H1 (cell line): ENCODE results near the gene CCDC169. TPM values are rescaled to one million over a fixed set of nuclear protein-coding genes. Genes with fewer than 3 reads are reported as not detected.

Experiments used
- CTCF ChIA-PET: fragments of 300-600 bp; sonication (Branson Sonifier 250); formaldehyde crosslinking; loops from one replicate; lab custom pipeline; 2021; ENCODE audit not compliant: partially characterized antibody; lab: Charles Lee
- POLR2A ChIA-PET: fragments of 300-600 bp; sonication (Branson Sonifier 250); formaldehyde crosslinking; loops from one replicate; lab custom pipeline; 2021; ENCODE audit warnings: inconsistent platforms; ENCODE audit not compliant: partially characterized antibody; lab: Charles Lee
- DNase-seq, 2 experiments: peaks; one replicate each; pipeline versions ENCODE4 v3.0.0 to v3.0.0-alpha.2; 2010 to 2022; ENCODE audit warnings: low spot score in 2 of 2, low read depth in 1 of 2, mixed read lengths in 1 of 2
- FAIRE-seq: peaks from 2 replicates; lab custom pipeline; 2011; peaks lifted over from hg19 to GRCh38; lab: Jason Lieb, UNC
- H2AFZ ChIP-seq: 2 replicates; pipeline ENCODE4 v1.8.1; 2012; ENCODE audit warnings: low read length, inconsistent platforms
- H2AK5ac ChIP-seq: 2 replicates; pipeline ENCODE4 v1.6.1; 2013; ENCODE audit warnings: low read depth, low read length
- H2BK120ac ChIP-seq: replicated peaks from 2 replicates; pipeline ENCODE3; 2013; ENCODE audit warnings: low read depth, low read length, inconsistent platforms
- H2BK12ac ChIP-seq: 2 replicates; pipeline ENCODE4 v1.6.1; 2013; ENCODE audit warnings: low read depth, low read length
- H2BK15ac ChIP-seq: 2 replicates; pipeline ENCODE4 v1.6.1; 2013; ENCODE audit warnings: low read length
- H2BK20ac ChIP-seq: 2 replicates; pipeline ENCODE4 v1.6.1; 2013; ENCODE audit warnings: low read length
- H2BK5ac ChIP-seq: 2 replicates; pipeline ENCODE4 v1.6.1; 2013; ENCODE audit warnings: low read depth, low read length
- H3K14ac ChIP-seq: 2 replicates; pipeline ENCODE4 v1.6.1; 2013; ENCODE audit warnings: inconsistent platforms; ENCODE audit not compliant: insufficient read length
- H3K18ac ChIP-seq: 2 replicates; pipeline ENCODE4 v1.6.1; 2013; ENCODE audit warnings: low read length; ENCODE audit errors: extremely low read depth
- H3K23ac ChIP-seq: 2 replicates; pipeline ENCODE4 v1.6.1; 2013; ENCODE audit warnings: inconsistent platforms; ENCODE audit not compliant: insufficient read length
- H3K23me2 ChIP-seq: 2 replicates; pipeline ENCODE4 v1.6.1; 2013; ENCODE audit warnings: low read depth, low read length
- H3K27ac ChIP-seq: 2 replicates; pipeline ENCODE4 v1.6.1; 2011; ENCODE audit warnings: low read depth, low read length, inconsistent platforms
- H3K27me3 ChIP-seq, 4 experiments: replicated peaks in 1 of 4; 1 replicate in 1 of 4; 2 replicates in 3 of 4; pipeline versions ENCODE4 v1.6.1 to v1.8.1; 2011 to 2013; ENCODE audit warnings: low read length in 3 of 4, mild to moderate bottlenecking in 3 of 4, inconsistent platforms in 2 of 4, mixed read lengths in 2 of 4, moderate library complexity in 1 of 4; ENCODE audit not compliant: control insufficient read depth in 3 of 4, insufficient read depth in 3 of 4; ENCODE audit errors: extremely low read depth in 1 of 4
- H3K36me3 ChIP-seq, 4 experiments: 2 replicates each; pipeline versions ENCODE4 v1.6.1 to v1.8.1; 2011 to 2013; ENCODE audit warnings: mild to moderate bottlenecking in 4 of 4, low read length in 3 of 4, moderate library complexity in 2 of 4, control low read depth in 1 of 4, inconsistent platforms in 1 of 4; ENCODE audit not compliant: insufficient read depth in 4 of 4, control insufficient read depth in 2 of 4
- H3K4ac ChIP-seq: replicated peaks from 2 replicates; pipeline ENCODE3; 2013; ENCODE audit warnings: low read length, low read depth, mixed read lengths, inconsistent platforms; ENCODE audit not compliant: insufficient read length
- H3K4me1 ChIP-seq, 4 experiments: replicated peaks in 1 of 4; 1 replicate in 1 of 4; 2 replicates in 3 of 4; pipeline versions ENCODE4 v1.6.1 to v1.8.1; 2011 to 2013; ENCODE audit warnings: low read length in 3 of 4, inconsistent platforms in 2 of 4, mixed read lengths in 1 of 4; ENCODE audit not compliant: insufficient read depth in 4 of 4, control insufficient read depth in 3 of 4
- H3K4me2 ChIP-seq, 2 experiments: 2 replicates each; pipeline versions ENCODE4 v1.6.1 to v1.8.1; 2011 to 2013; ENCODE audit warnings: low read depth in 2 of 2, low read length in 2 of 2, control low read depth in 1 of 2, inconsistent platforms in 1 of 2, mild to moderate bottlenecking in 1 of 2; ENCODE audit not compliant: insufficient read depth in 1 of 2
- H3K4me3 ChIP-seq, 4 experiments: fragments of 200-600, 300-600 bp in 1 of 4; sonication (generic), shearing (Covaris generic), sonication (Bioruptor Twin) in 1 of 4; 2 replicates each; pipeline versions ENCODE4 v1.5.1 to v1.8.1; 2011 to 2016; ENCODE audit warnings: low read length in 4 of 4, low read depth in 3 of 4, control low read depth in 2 of 4, inconsistent platforms in 2 of 4, mild to moderate bottlenecking in 2 of 4, mixed read lengths in 1 of 4, moderate library complexity in 1 of 4; ENCODE audit not compliant: insufficient read depth in 2 of 4; ENCODE audit errors: extremely low read depth in 1 of 4
- H3K56ac ChIP-seq: replicated peaks from 2 replicates; pipeline ENCODE3; 2013; ENCODE audit warnings: low read depth, mild to moderate bottlenecking, mixed read lengths, low read length, inconsistent platforms; ENCODE audit not compliant: insufficient read length
- H3K79me1 ChIP-seq: 2 replicates; pipeline ENCODE4 v1.6.1; 2013; ENCODE audit warnings: low read depth, low read length, control low read depth
- H3K79me2 ChIP-seq, 2 experiments: 2 replicates each; pipeline versions ENCODE4 v1.6.1 to v1.8.1; 2012 to 2013; ENCODE audit warnings: low read length in 2 of 2, mild to moderate bottlenecking in 2 of 2, inconsistent platforms in 1 of 2; ENCODE audit not compliant: insufficient read depth in 2 of 2, control insufficient read depth in 1 of 2
- H3K9ac ChIP-seq, 4 experiments: replicated peaks in 1 of 4; 1 replicate in 1 of 4; 2 replicates in 3 of 4; pipeline versions ENCODE4 v1.6.1 to v1.8.1; 2011 to 2013; ENCODE audit warnings: low read depth in 3 of 4, low read length in 3 of 4, control low read depth in 2 of 4, mild to moderate bottlenecking in 2 of 4, moderate library complexity in 2 of 4, inconsistent platforms in 1 of 4; ENCODE audit errors: extremely low read depth in 1 of 4
- H3K9me3 ChIP-seq, 2 experiments: 2 replicates each; pipeline versions ENCODE4 v1.6.1 to v1.8.1; 2012 to 2013; ENCODE audit warnings: mild to moderate bottlenecking in 2 of 2, moderate library complexity in 2 of 2, control low read depth in 1 of 2, inconsistent platforms in 1 of 2, low read depth in 1 of 2, low read length in 1 of 2, mixed read lengths in 1 of 2; ENCODE audit not compliant: insufficient read depth in 2 of 2
- H4K20me1 ChIP-seq, 2 experiments: replicated peaks in 1 of 2; 2 replicates each; pipeline versions ENCODE3 to v1.8.1; 2011 to 2013; ENCODE audit warnings: inconsistent platforms in 2 of 2, low read length in 2 of 2, mild to moderate bottlenecking in 1 of 2; ENCODE audit not compliant: insufficient read depth in 2 of 2, control insufficient read depth in 1 of 2
- H4K5ac ChIP-seq: 2 replicates; pipeline ENCODE4 v1.6.1; 2013; ENCODE audit warnings: low read length, low read depth, mixed read lengths, inconsistent platforms; ENCODE audit not compliant: insufficient read length
- H4K8ac ChIP-seq: 2 replicates; pipeline ENCODE4 v1.8.0; 2013; ENCODE audit warnings: mild to moderate bottlenecking, moderate library complexity, low read length, inconsistent platforms; ENCODE audit not compliant: insufficient read depth; ENCODE audit errors: extremely low read depth
- H4K91ac ChIP-seq: replicated peaks from 2 replicates; pipeline ENCODE3; 2013; ENCODE audit warnings: low read length, mixed read lengths, inconsistent platforms; ENCODE audit not compliant: insufficient read length
- ASH2L ChIP-seq: fragments of 200-600, 300-600 bp; sonication (generic); IDR thresholded peaks from one replicate; pipeline ENCODE4 v1.7.1; 2017; ENCODE audit warnings: low read length
- BCL11A ChIP-seq, 2 experiments: IDR thresholded peaks; one replicate each; pipeline ENCODE4 v1.6.1; 2011; ENCODE audit warnings: low read depth in 2 of 2, low read length in 2 of 2, mild to moderate bottlenecking in 2 of 2
- CTCF ChIP-seq, 3 experiments: IDR thresholded peaks; 1 replicate in 2 of 3; 2 replicates in 1 of 3; pipeline versions ENCODE4 v1.5.1 to v1.6.1; 2011; ENCODE audit warnings: low read length in 3 of 3, mild to moderate bottlenecking in 3 of 3, inconsistent platforms in 2 of 3, low read depth in 1 of 3, moderate library complexity in 1 of 3; ENCODE audit not compliant: insufficient read depth in 1 of 3; ENCODE audit errors: control extremely low read depth in 1 of 3
- SRF ChIP-seq: IDR thresholded peaks from 2 replicates; pipeline ENCODE4 v1.6.1; 2011; ENCODE audit warnings: mild to moderate bottlenecking, low read depth, low read length, moderate library complexity
- WGBS, 2 experiments: shearing (Covaris generic) in 1 of 2; methylation state at CpG; one replicate each; pipeline versions ENCODE4 v1.1.6 to v1.1.7; 2013 to 2015; ENCODE audit warnings: low lambda C conversion rate in 2 of 2, mixed read lengths in 2 of 2, inconsistent platforms in 1 of 2, low coverage in 1 of 2, missing lambda C conversion rate in 1 of 2; ENCODE audit not compliant: insufficient replicate concordance in 2 of 2, insufficient coverage in 1 of 2, insufficient read length in 1 of 2; ENCODE audit errors: extremely low coverage in 1 of 2, missing lambda C conversion rate in 1 of 2; 5-methylcytosine and 5-hydroxymethylcytosine counted together
- polyA plus RNA-seq, 7 experiments: library from polyadenylated mRNA; depleted of rRNA in 3 of 7; stranded (reverse) in 5 of 7; unstranded in 2 of 7; fragments of >200 nt in 5 of 7; fragments of 200-250 nt in 2 of 7; gene quantifications; 1 replicate in 5 of 7; 2 replicates in 1 of 7; 4 replicates in 1 of 7; pipeline versions ENCODE4 v1.2.1 to v1.2.3, GENCODE V29; 2011 to 2013; ENCODE audit warnings: missing spikeins in 2 of 7, mixed read lengths in 2 of 7
- total RNA-seq: library from RNA; stranded (reverse); fragmentation: NEBNext Ultra II Directional; extraction: Animal tissue kit (Norgen Biotek cat#: 25700); gene quantifications from 2 replicates; pipeline ENCODE4 v1.2.1, GENCODE V29; 2021

The CCDC169 gene
- total and polyA plus RNA-seq, 2 of the 8 experiments (the other 6 are each of a cell fraction or from before 2014, with no cell fraction given) = 7.2 to 44.0 TPM

DNA sequence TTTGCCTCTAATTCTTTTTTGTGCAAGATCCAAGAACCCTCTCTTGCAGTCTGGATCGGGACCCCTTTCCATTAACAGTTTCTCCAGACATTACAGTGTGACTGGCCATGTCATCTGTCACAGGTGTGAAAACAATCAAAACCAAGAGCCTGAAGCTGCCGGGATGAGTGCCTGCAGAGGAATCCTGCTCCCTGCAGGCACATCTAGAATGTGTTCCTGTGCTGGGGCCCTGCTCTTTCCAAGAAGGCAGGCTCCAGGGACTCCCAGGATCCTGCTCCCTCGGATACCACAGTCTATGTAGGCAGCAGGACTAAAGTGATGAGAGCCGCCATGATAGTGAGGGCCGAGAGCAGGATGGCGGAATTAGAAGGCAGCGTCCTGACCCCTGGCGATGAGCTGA lies 38.8 kb downstream of the CCDC169 start:
- no peak overlapping the region for H2BK15ac ChIP-seq
- no peak overlapping the region; the same call in 1 of the 2 replicates for H2BK5ac ChIP-seq
- no peaks in the 10 kb centered on the region for H3K23me2 ChIP-seq
- FAIRE-seq = no peak
- no peak overlapping the region for H4K8ac ChIP-seq
- ChIA-PET POLR2A (interaction anchor here (1.1 kb wide), 1 partner anchor 14 kb away, joined by 3 read pairs; no protein-coding TSS in a partner anchor), CTCF (interaction anchor here (1.3 to 1.6 kb wide), 2 partner anchors 17 to 280 kb away, joined by 3 to 9 read pairs; no protein-coding TSS in a partner anchor)
- no peak overlapping the region for H3K18ac ChIP-seq
- no peak overlapping the region for H3K14ac ChIP-seq
- H4K91ac ChIP-seq = no peak overlapping the region
- no peak overlapping the region for H4K5ac ChIP-seq
- no peak overlapping the region for H3K9ac ChIP-seq
- no peak overlapping the region for H3K56ac ChIP-seq
- no peak overlapping the region for H2AFZ ChIP-seq
- no peaks in the 10 kb centered on the region; the same call in 1 of the 2 replicates for H3K79me1 ChIP-seq
- H3K23ac ChIP-seq = no peak overlapping the region
- peaks cover 0 to 4% (median 0%) of the 10 kb centered on the region in 4 experiments; a peak in 2 of 7 replicates for H3K4me1 ChIP-seq
- no peak overlapping the region for H2BK120ac ChIP-seq
- no peaks in the 10 kb centered on the region for H3K79me2 ChIP-seq
- no peaks in the 10 kb centered on the region for H3K36me3 ChIP-seq
- H2BK20ac ChIP-seq = no peak overlapping the region
- H3K4ac ChIP-seq = no peak overlapping the region
- H3K4me2 ChIP-seq = no peak overlapping the region
- WGBS, 2 experiments = 80% methylated on average over 8 of the region's 8 CpGs; no CpG with 5 or more reads in 1 of the 2 experiments
- H4K20me1 ChIP-seq = no peaks in the 10 kb centered on the region
- no peak overlapping the region for H3K27ac ChIP-seq
- no peak overlapping the region for H2AK5ac ChIP-seq
- no peaks in the 10 kb centered on the region for H3K27me3 ChIP-seq
- no peak for TF ChIP-seq SRF
- TF ChIP-seq ASH2L = no peak
- no peak for TF ChIP-seq BCL11A (IDR thresholded peaks at IDR 0.05; ENCODE audit: low read depth in 2 of 2, low read length in 2 of 2)
- peak in 2 of 3 experiments; percentile 1 to 2; a peak in 1 of 4 replicates for TF ChIP-seq CTCF (IDR thresholded peaks at IDR 0.05; ENCODE audit: control extremely low read depth in 1 of 3, insufficient read depth in 1 of 3, low read depth in 1 of 3, low read length in 3 of 3)
- H3K9me3 ChIP-seq = peaks cover 0 to 3% of the 10 kb centered on the region in 2 experiments; a peak in 2 of 4 replicates
- H2BK12ac ChIP-seq = no peak overlapping the region
- H3K4me3 ChIP-seq = no peak overlapping the region
- DNase-seq = no peak
